ENCODE results near the gene ARHGAP40. TPM values are rescaled to one million over a fixed set of nuclear protein-coding genes. Genes with fewer than 3 reads are reported as not detected.

Gene ARHGAP40
- total and polyA plus RNA-seq, 2 of the 4 experiments (the other 2 are of a cell fraction): not detected

- Histone ChIP-seq H2BK20ac (ENCODE audit: low read depth, low read length) (no peak overlapping the region), H2AFZ (replicated peaks; ENCODE audit: low read length, poor library complexity) (no peak overlapping the region), H3K4me1 (ENCODE audit: control insufficient read depth, insufficient read depth, low read length) (no peaks in the 10 kb centered on the region), H3K36me3 (ENCODE audit: control insufficient read depth, insufficient read depth, low read length) (no peaks in the 10 kb centered on the region), H2AK5ac (ENCODE audit: low read depth, low read length) (no peak overlapping the region), H3K27ac (ENCODE audit: insufficient read depth, low read length) (no peak overlapping the region), H2BK5ac (ENCODE audit: low read depth, low read length, poor library complexity, severe bottlenecking) (no peak overlapping the region), H3K14ac (replicated peaks; ENCODE audit: low read depth, low read length) (no peak overlapping the region), H4K8ac (ENCODE audit: low read depth in 2 of 2, low read length in 2 of 2) (no peak overlapping the region), H3K4me3 (ENCODE audit: insufficient read depth, low read depth, low read length) (no peak overlapping the region), H3K9me1 (ENCODE audit: insufficient read depth, low read length) (no peaks in the 10 kb centered on the region), H3K27me3 (ENCODE audit: control insufficient read depth, insufficient read depth, low read length) (peaks cover 45% of the 10 kb centered on the region), H4K91ac (ENCODE audit: insufficient read depth, low read depth, low read length) (no peak overlapping the region), H2BK15ac (ENCODE audit: low read depth, low read length) (no peak overlapping the region), H3K4me2 (ENCODE audit: low read depth, low read length) (no peak overlapping the region), H3K9me3 (ENCODE audit: control insufficient read depth, insufficient read depth, low read length) (no peaks in the 10 kb centered on the region), H3K56ac (ENCODE audit: extremely low read depth, insufficient read depth, low read length) (no peak overlapping the region), H4K5ac (ENCODE audit: low read depth, low read length) (no peak overlapping the region), H3K9ac (ENCODE audit: low read depth, low read length) (no peak overlapping the region), H2BK120ac (ENCODE audit: low read depth, low read length) (no peak overlapping the region), H2AK9ac (replicated peaks; ENCODE audit: low read depth, low read length, poor library complexity) (no peak overlapping the region), H3K23ac (ENCODE audit: low read depth, low read length) (no peak overlapping the region), H3K18ac (ENCODE audit: low read depth, low read length) (no peak overlapping the region), H4K20me1 (ENCODE audit: insufficient read depth, low read length) (no peaks in the 10 kb centered on the region), H3K4ac (ENCODE audit: low read depth, low read length) (no peak overlapping the region), H3K79me1 (ENCODE audit: low read depth in 1 of 2, low read length in 2 of 2) (no peaks in the 10 kb centered on the region)
- dilution Hi-C loops (cut with HindIII; ENCODE audit: low sequenced_read_pairs, unreplicated experiment) (no loop called here), intact Hi-C loops (cut with micrococcal nuclease) (no loop called here), in situ Hi-C loops (cut with MboI; ENCODE audit: low sequenced_read_pairs) (loop anchor here (5.0 to 10.0 kb wide), 4 partner anchors 89 to 399 kb away; no protein-coding TSS in a partner anchor)
- no peak for DNase-seq
- ChIA-PET CTCF (no interaction called here), POLR2A (ENCODE audit: unreplicated experiment) (no interaction called here)
- no peak for ATAC-seq (ENCODE audit: low read depth)
- WGBS, 2 experiments (ENCODE audit: extremely low coverage in 2 of 2, insufficient read length in 1 of 2): no CpG with 5 or more reads among the region's 5 CpGs
- BruUV-seq (replicated peaks): no TSS peak
- TF ChIP-seq, protein P1, sequence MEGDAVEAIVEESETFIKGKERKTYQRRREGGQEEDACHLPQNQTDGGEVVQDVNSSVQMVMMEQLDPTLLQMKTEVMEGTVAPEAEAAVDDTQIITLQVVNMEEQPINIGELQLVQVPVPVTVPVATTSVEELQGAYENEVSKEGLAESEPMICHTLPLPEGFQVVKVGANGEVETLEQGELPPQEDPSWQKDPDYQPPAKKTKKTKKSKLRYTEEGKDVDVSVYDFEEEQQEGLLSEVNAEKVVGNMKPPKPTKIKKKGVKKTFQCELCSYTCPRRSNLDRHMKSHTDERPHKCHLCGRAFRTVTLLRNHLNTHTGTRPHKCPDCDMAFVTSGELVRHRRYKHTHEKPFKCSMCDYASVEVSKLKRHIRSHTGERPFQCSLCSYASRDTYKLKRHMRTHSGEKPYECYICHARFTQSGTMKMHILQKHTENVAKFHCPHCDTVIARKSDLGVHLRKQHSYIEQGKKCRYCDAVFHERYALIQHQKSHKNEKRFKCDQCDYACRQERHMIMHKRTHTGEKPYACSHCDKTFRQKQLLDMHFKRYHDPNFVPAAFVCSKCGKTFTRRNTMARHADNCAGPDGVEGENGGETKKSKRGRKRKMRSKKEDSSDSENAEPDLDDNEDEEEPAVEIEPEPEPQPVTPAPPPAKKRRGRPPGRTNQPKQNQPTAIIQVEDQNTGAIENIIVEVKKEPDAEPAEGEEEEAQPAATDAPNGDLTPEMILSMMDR (conservative IDR thresholded peaks at IDR 0.05; ENCODE audit: low read depth, low read length): no peak
- no peak for TF ChIP-seq NFE2L2 (IDR thresholded peaks at IDR 0.05; ENCODE audit: low read depth, low read length)
- no peak for TF ChIP-seq MXI1 (IDR thresholded peaks at IDR 0.05; ENCODE audit: borderline replicate concordance, low read depth, low read length)
- TF ChIP-seq BHLHE40 (IDR thresholded peaks at IDR 0.05; ENCODE audit: low read depth, low read length): no peak
- TF ChIP-seq USF2 (IDR thresholded peaks at IDR 0.05; ENCODE audit: low read depth, low read length): no peak
- TF ChIP-seq CEBPB (IDR thresholded peaks at IDR 0.05; ENCODE audit: low read depth, low read length): no peak
- TF ChIP-seq RCOR1 (IDR thresholded peaks at IDR 0.05; ENCODE audit: insufficient replicate concordance, low read length): no peak
- no peak for TF ChIP-seq SMC3 (IDR thresholded peaks at IDR 0.05; ENCODE audit: low read depth, low read length)
- TF ChIP-seq MAZ (IDR thresholded peaks at IDR 0.05; ENCODE audit: borderline replicate concordance, low read depth, low read length): no peak
- TF ChIP-seq RFX5 (IDR thresholded peaks at IDR 0.05; ENCODE audit: low read depth, low read length): no peak
- TF ChIP-seq RAD21 (IDR thresholded peaks at IDR 0.05; ENCODE audit: low read length): no peak
- TF ChIP-seq FOS (IDR thresholded peaks at IDR 0.05; ENCODE audit: low read depth, low read length): no peak
- TF ChIP-seq CHD1 (IDR thresholded peaks at IDR 0.05; ENCODE audit: low read depth, low read length): no peak
- TF ChIP-seq MAFK (IDR thresholded peaks at IDR 0.05; ENCODE audit: low read depth, low read length): no peak
- no peak for TF ChIP-seq POLR2A (IDR thresholded peaks at IDR 0.05; ENCODE audit: low read depth, low read length)
Measured at GRCh38 chr20:38645351-38645750, 43.7 kb downstream of the ARHGAP40 start.

Data from IMR-90 (cell line).